NCI-H82 treated with DMSO at 0.1 percent for 48 hours (cell line): ENCODE measurements around the gene TMEM163.
"Not testable (repeated sequence)": the region's sequence is repeated elsewhere in the genome, so short reads cannot be mapped to it uniquely, and the experiment has no call there.

Experiments
- DNase-seq: peaks from one replicate; lab custom pipeline; 2025; ENCODE audit not compliant: unreplicated experiment; lab: John Stamatoyannopoulos, UW

Gene TMEM163

GRCh38 chr2:134583462-134583861 lies 135.3 kb downstream of the TMEM163 start:
- DNase-seq = no peak

GRCh38 chr2:134582547-134582899 lies 136.3 kb downstream of the TMEM163 start:
- no peak for DNase-seq

GRCh38 chr2:134581877-134582546 lies 136.8 kb downstream of the TMEM163 start:
- no peak for DNase-seq

- DNase-seq = no peak
Measured at GRCh38 chr2:134578316-134578715, 140.5 kb downstream of the TMEM163 start.

GRCh38 chr2:134576478-134576877 lies 142.3 kb downstream of the TMEM163 start:
- DNase-seq = no peak

GRCh38 chr2:134575888-134576287 lies 142.9 kb downstream of the TMEM163 start:
- DNase-seq = no peak

GRCh38 chr2:134574611-134575330 lies 144.0 kb downstream of the TMEM163 start:
- DNase-seq = peak; percentile 34

GRCh38 chr2:134573724-134574123 lies 145.1 kb downstream of the TMEM163 start:
- no peak for DNase-seq

- DNase-seq = no peak
Measured at GRCh38 chr2:134573085-134573370, 145.8 kb downstream of the TMEM163 start.

GRCh38 chr2:134572314-134573084 lies 146.3 kb downstream of the TMEM163 start:
- no peak for DNase-seq

GRCh38 chr2:134570676-134571075 lies 148.1 kb downstream of the TMEM163 start:
- DNase-seq = no peak

- DNase-seq = no peak
Measured at GRCh38 chr2:134568413-134568812, 150.4 kb downstream of the TMEM163 start.

- DNase-seq = no peak
Measured at GRCh38 chr2:134567666-134568065, 151.1 kb downstream of the TMEM163 start.

GRCh38 chr2:134564955-134565354 lies 153.8 kb downstream of the TMEM163 start:
- DNase-seq = not testable (repeated sequence)

- DNase-seq = no peak
Measured at GRCh38 chr2:134564549-134564948, 154.3 kb downstream of the TMEM163 start.

- no peak for DNase-seq
Measured at GRCh38 chr2:134558208-134558830, 160.5 kb downstream of the TMEM163 start.

GRCh38 chr2:134555411-134555810 lies 163.4 kb downstream of the TMEM163 start:
- no peak for DNase-seq

GRCh38 chr2:134553657-134554056 lies 165.1 kb downstream of the TMEM163 start:
- no peak for DNase-seq

GRCh38 chr2:134550566-134551164 lies 168.1 kb downstream of the TMEM163 start:
- DNase-seq = no peak

- DNase-seq = no peak
Measured at GRCh38 chr2:134549104-134549503, 169.7 kb downstream of the TMEM163 start.

GRCh38 chr2:134540990-134541389 lies 177.8 kb downstream of the TMEM163 start:
- no peak for DNase-seq
